ENCODE measurements around the gene MICOS13.
"Not testable (repeated sequence)": the region's sequence is repeated elsewhere in the genome, so short reads cannot be mapped to it uniquely, and the experiment has no call there.

Gene MICOS13

GRCh38 chr19:5707576-5708575 is 27.6 kb upstream of the MICOS13 start:
- H3K4me3 ChIP-seq (ENCODE audit: low read depth, low read length) = no peak overlapping the region
- no peak for TF ChIP-seq CTCF (IDR thresholded peaks at IDR 0.05; ENCODE audit: insufficient read depth, low read depth, low read length, missing control alignments)
- no peak for DNase-seq (ENCODE audit: low read depth)

GRCh38 chr19:5706876-5707573 is 26.7 kb upstream of the MICOS13 start:
- TF ChIP-seq CTCF (IDR thresholded peaks at IDR 0.05; ENCODE audit: insufficient read depth, low read depth, low read length, missing control alignments) = no peak
- DNase-seq (ENCODE audit: low read depth) = no peak
- H3K4me3 ChIP-seq (ENCODE audit: low read depth, low read length) = no peak overlapping the region

- H3K4me3 ChIP-seq (ENCODE audit: low read depth, low read length) = no peak overlapping the region
- no peak for DNase-seq (ENCODE audit: low read depth)
- TF ChIP-seq CTCF (IDR thresholded peaks at IDR 0.05; ENCODE audit: insufficient read depth, low read depth, low read length, missing control alignments) = no peak
Measured at GRCh38 chr19:5705552-5705951, 25.2 kb upstream of the MICOS13 start.

GRCh38 chr19:5703819-5704818 is 23.8 kb upstream of the MICOS13 start:
- no peak for TF ChIP-seq CTCF (IDR thresholded peaks at IDR 0.05; ENCODE audit: insufficient read depth, low read depth, low read length, missing control alignments)
- no peak for DNase-seq (ENCODE audit: low read depth)
- no peak overlapping the region for H3K4me3 ChIP-seq (ENCODE audit: low read depth, low read length)

- H3K4me3 ChIP-seq (ENCODE audit: low read depth, low read length); DNase-seq (ENCODE audit: low read depth): not testable (repeated sequence)
Measured at GRCh38 chr19:5702053-5702410, 21.7 kb upstream of the MICOS13 start.

GRCh38 chr19:5700455-5701092 is 20.3 kb upstream of the MICOS13 start:
- no peak overlapping the region for H3K4me3 ChIP-seq (ENCODE audit: low read depth, low read length)
- DNase-seq (ENCODE audit: low read depth) = peak; percentile 6
- TF ChIP-seq CTCF (IDR thresholded peaks at IDR 0.05; ENCODE audit: insufficient read depth, low read depth, low read length, missing control alignments) = no peak
